Naive thymus-derived CD8-positive, alpha-beta T cell (primary cell): ENCODE data around the gene RMND1. TPM values are rescaled to one million over a fixed set of nuclear protein-coding genes. Genes with fewer than 3 reads are reported as not detected.

Experiments used
- ATAC-seq, 2 donors: fragments of 150-1000 bp; cut with Tn5 transposase in 1 of 2; sonication (Bioruptor Pico), chemical (Tn5 transposase) in 1 of 2; 1 replicate in 1 of 2; 2 replicates in 1 of 2; pipeline ENCODE4 v1.10.0; 2021; ENCODE audit warnings: mild to moderate bottlenecking in 2 of 2, moderate library complexity in 2 of 2
- POLR2A ChIA-PET: fragments of 350-600 bp; sonication (Branson Sonifier 250); formaldehyde crosslinking; loops from one replicate; lab custom pipeline; 2021; ENCODE audit warnings: antibody characterized with exemption; lab: Charles Lee
- DNase-seq, 10 donors: peaks; one replicate each; pipeline versions ENCODE4 v3.0.0 to v3.0.0-alpha.2; 2020 to 2022
- H3K27ac Mint-ChIP-seq, 10 donors: one replicate each; pipeline ENCODE4 v1.8.0; 2020 to 2022; ENCODE audit warnings: mild to moderate bottlenecking in 10 of 10, mixed read lengths in 10 of 10, moderate library complexity in 4 of 10, inconsistent platforms in 1 of 10
- H3K27me3 Mint-ChIP-seq, 5 donors: one replicate each; pipeline ENCODE4 v1.8.0; 2021 to 2022; ENCODE audit warnings: mixed read lengths in 5 of 5
- H3K36me3 Mint-ChIP-seq, 3 donors: one replicate each; pipeline ENCODE4 v1.8.0; 2020 to 2022; ENCODE audit warnings: mixed read lengths in 3 of 3, mild to moderate bottlenecking in 2 of 3, inconsistent platforms in 1 of 3
- H3K4me1 Mint-ChIP-seq, 4 donors: one replicate each; pipeline ENCODE4 v1.8.0; 2021 to 2022; ENCODE audit warnings: mixed read lengths in 4 of 4
- H3K4me3 Mint-ChIP-seq, 10 donors: one replicate each; pipeline ENCODE4 v1.8.0; 2020 to 2022; ENCODE audit warnings: mild to moderate bottlenecking in 10 of 10, mixed read lengths in 10 of 10, moderate library complexity in 6 of 10, inconsistent platforms in 1 of 10
- H3K9me3 Mint-ChIP-seq, 9 donors: one replicate each; pipeline ENCODE4 v1.8.0; 2020 to 2022; ENCODE audit warnings: mixed read lengths in 9 of 9, mild to moderate bottlenecking in 3 of 9, inconsistent platforms in 1 of 9, moderate library complexity in 1 of 9
- polyA plus RNA-seq, 3 donors: library from polyadenylated mRNA; unstranded; fragments of 300-500 nt; fragmentation: Illumina TruSeq; gene quantifications; one replicate each; pipeline ENCODE4 v1.2.3, GENCODE V29; 2021
- total RNA-seq, 8 experiments: library from RNA in 2 of 8; stranded (reverse) in 2 of 8; gene quantifications; one replicate each; pipeline ENCODE4 v1.2.3 and lab custom pipeline; 2021 to 2026

Gene RMND1
- total and polyA plus RNA-seq, 5 experiments from 2014 or later: 7.7 to 18.3 (median 13.9) TPM

GRCh38 chr6:151436300-151436699, 15.6 kb downstream of the RMND1 start:
- ATAC-seq: no peak
- Mint-ChIP-seq H3K4me3 (no peak overlapping the region), H3K27ac (no peak overlapping the region), H3K36me3 (peaks cover 0 to 41% (median 1%) of the 10 kb centered on the region in 3 donors), H3K9me3 (no peaks in the 10 kb centered on the region), H3K4me1 (peaks cover 8 to 30% (median 22%) of the 10 kb centered on the region in 4 donors), H3K27me3 (no peaks in the 10 kb centered on the region)
- POLR2A ChIA-PET: no interaction called here
- DNase-seq: no peak

GRCh38 chr6:151434369-151434768, 17.6 kb downstream of the RMND1 start:
- Mint-ChIP-seq H3K9me3 (no peaks in the 10 kb centered on the region), H3K27ac (no peak overlapping the region), H3K27me3 (no peaks in the 10 kb centered on the region), H3K36me3 (peaks cover 5 to 60% (median 7%) of the 10 kb centered on the region in 3 donors), H3K4me3 (no peak overlapping the region), H3K4me1 (peaks cover 10 to 15% (median 12%) of the 10 kb centered on the region in 4 donors)
- no peak for ATAC-seq
- POLR2A ChIA-PET: no interaction called here
- no peak for DNase-seq

- POLR2A ChIA-PET: no interaction called here
- no peaks in the 10 kb centered on the region for H3K27me3 Mint-ChIP-seq
- H3K4me1 Mint-ChIP-seq: peaks cover 3 to 6% (median 3%) of the 10 kb centered on the region in 4 donors
- no peak for ATAC-seq
- H3K4me3 Mint-ChIP-seq: no peak overlapping the region
- H3K27ac Mint-ChIP-seq: peak overlapping the region in 3 of 10 donors; percentile 36 to 76 (median 69)
- DNase-seq: no peak
- H3K36me3 Mint-ChIP-seq: peaks cover 7 to 69% (median 8%) of the 10 kb centered on the region in 3 donors
- no peaks in the 10 kb centered on the region for H3K9me3 Mint-ChIP-seq
Observed at GRCh38 chr6:151432651-151433050, 19.3 kb downstream of the RMND1 start.

GRCh38 chr6:151431337-151431736, 20.6 kb downstream of the RMND1 start:
- peaks cover 8 to 72% (median 11%) of the 10 kb centered on the region in 3 donors for H3K36me3 Mint-ChIP-seq
- no peak overlapping the region for H3K4me3 Mint-ChIP-seq
- ATAC-seq: no peak

GRCh38 chr6:151430886-151431285, 21.0 kb downstream of the RMND1 start:
- H3K4me3 Mint-ChIP-seq: no peak overlapping the region
- POLR2A ChIA-PET: no interaction called here

More at GRCh38 chr6:151431337-151431736, 20.6 kb downstream of the RMND1 start:
- no peak for DNase-seq
- Mint-ChIP-seq H3K4me1 (peaks cover 0 to 5% (median 0%) of the 10 kb centered on the region in 4 donors), H3K27me3 (no peaks in the 10 kb centered on the region), H3K27ac (peak overlapping the region in 3 of 10 donors; percentile 24 to 70 (median 30)), H3K9me3 (no peaks in the 10 kb centered on the region)
- POLR2A ChIA-PET: no interaction called here

GRCh38 chr6:151428093-151428735, 23.7 kb downstream of the RMND1 start:
- ATAC-seq: no peak

More at GRCh38 chr6:151430886-151431285, 21.0 kb downstream of the RMND1 start:
- Mint-ChIP-seq H3K4me1 (peaks cover 0 to 5% (median 0%) of the 10 kb centered on the region in 4 donors), H3K27me3 (no peaks in the 10 kb centered on the region), H3K36me3 (peaks cover 8 to 72% (median 11%) of the 10 kb centered on the region in 3 donors), H3K27ac (peak overlapping the region in 3 of 10 donors; percentile 24 to 70 (median 30)), H3K9me3 (no peaks in the 10 kb centered on the region)
- ATAC-seq: no peak
- DNase-seq: no peak

GRCh38 chr6:151425561-151425960, 26.4 kb downstream of the RMND1 start:
- Mint-ChIP-seq H3K27ac (peak overlapping the region in 2 of 10 donors; percentile 5 to 58), H3K9me3 (no peaks in the 10 kb centered on the region), H3K27me3 (no peaks in the 10 kb centered on the region), H3K4me3 (no peak overlapping the region), H3K4me1 (peaks cover 0 to 2% (median 0%) of the 10 kb centered on the region in 4 donors), H3K36me3 (peaks cover 4 to 76% (median 9%) of the 10 kb centered on the region in 3 donors)
- POLR2A ChIA-PET: interaction anchor here (0.7 kb wide), 1 partner anchor 1520 kb away, joined by 4 read pairs; no protein-coding TSS in a partner anchor
- DNase-seq (no peak), ATAC-seq (no peak)

More at GRCh38 chr6:151428093-151428735, 23.7 kb downstream of the RMND1 start:
- peaks cover 0 to 5% (median 1%) of the 10 kb centered on the region in 4 donors for H3K4me1 Mint-ChIP-seq
- no peak overlapping the region for H3K4me3 Mint-ChIP-seq
- no peak overlapping the region for H3K27ac Mint-ChIP-seq
- POLR2A ChIA-PET: no interaction called here
- H3K36me3 Mint-ChIP-seq: peaks cover 11 to 83% (median 12%) of the 10 kb centered on the region in 3 donors
- H3K9me3 Mint-ChIP-seq: no peaks in the 10 kb centered on the region
- no peak for DNase-seq
- H3K27me3 Mint-ChIP-seq: no peaks in the 10 kb centered on the region

GRCh38 chr6:151422981-151423380, 28.9 kb downstream of the RMND1 start:
- H3K36me3 Mint-ChIP-seq: peaks cover 4 to 55% (median 7%) of the 10 kb centered on the region in 3 donors
- POLR2A ChIA-PET: no interaction called here
- no peaks in the 10 kb centered on the region for H3K9me3 Mint-ChIP-seq
- DNase-seq (no peak), ATAC-seq (no peak)
- H3K4me3 Mint-ChIP-seq: no peak overlapping the region
- H3K27ac Mint-ChIP-seq: peak overlapping the region in 1 of 10 donors; percentile 3
- no peaks in the 10 kb centered on the region for H3K27me3 Mint-ChIP-seq
- peaks cover 0 to 2% (median 0%) of the 10 kb centered on the region in 4 donors for H3K4me1 Mint-ChIP-seq

- ATAC-seq (no peak), DNase-seq (no peak)
- POLR2A ChIA-PET: interaction anchor here (1.6 kb wide), 1 partner anchor 27 kb away, joined by 4 read pairs; no protein-coding TSS in a partner anchor
- Mint-ChIP-seq H3K9me3 (peaks cover 0 to 13% (median 7%) of the 10 kb centered on the region in 9 donors), H3K27me3 (no peaks in the 10 kb centered on the region), H3K4me3 (no peak overlapping the region), H3K27ac (no peak overlapping the region), H3K36me3 (peaks cover 16 to 47% (median 38%) of the 10 kb centered on the region in 3 donors), H3K4me1 (peaks cover 11 to 29% (median 21%) of the 10 kb centered on the region in 4 donors)
Observed at GRCh38 chr6:151417477-151417876, 34.4 kb downstream of the RMND1 start.

GRCh38 chr6:151414641-151415260, 37.2 kb downstream of the RMND1 start:
- Mint-ChIP-seq H3K27ac (peak overlapping the region in 5 of 10 donors; percentile 33 to 84 (median 59)), H3K9me3 (peaks cover 0 to 13% (median 7%) of the 10 kb centered on the region in 9 donors), H3K27me3 (no peaks in the 10 kb centered on the region), H3K4me1 (peaks cover 12 to 32% (median 22%) of the 10 kb centered on the region in 4 donors), H3K4me3 (peak overlapping the region in 1 of 10 donors; percentile 15), H3K36me3 (peaks cover 16 to 50% (median 39%) of the 10 kb centered on the region in 3 donors)
- ATAC-seq (no peak), DNase-seq (no peak)
- POLR2A ChIA-PET: no interaction called here

GRCh38 chr6:151413372-151414145, 38.4 kb downstream of the RMND1 start:
- ATAC-seq (peak; percentile 98 to 100), DNase-seq (peak; percentile 8 to 80 (median 66))
- Mint-ChIP-seq H3K27ac (peak overlapping the region; percentile 53 to 95 (median 82)), H3K4me3 (peak overlapping the region in 8 of 10 donors; percentile 5 to 81 (median 60)), H3K4me1 (peaks cover 20 to 34% (median 23%) of the 10 kb centered on the region in 4 donors), H3K36me3 (peaks cover 16 to 54% (median 39%) of the 10 kb centered on the region in 3 donors), H3K9me3 (peaks cover 0 to 13% (median 7%) of the 10 kb centered on the region in 9 donors), H3K27me3 (no peaks in the 10 kb centered on the region)
- POLR2A ChIA-PET: interaction anchor here (0.6 to 1.7 kb wide), 3 partner anchors 18 to 23 kb away, joined by 3 to 22 read pairs (median 3); partner anchors contain the start of gene ZBTB2

- Mint-ChIP-seq H3K27me3 (no peaks in the 10 kb centered on the region), H3K4me3 (no peak overlapping the region), H3K9me3 (peaks cover 0 to 13% (median 7%) of the 10 kb centered on the region in 9 donors), H3K27ac (peak overlapping the region in 8 of 10 donors; percentile 42 to 89 (median 64)), H3K4me1 (peaks cover 21 to 35% (median 24%) of the 10 kb centered on the region in 4 donors), H3K36me3 (peaks cover 16 to 54% (median 37%) of the 10 kb centered on the region in 3 donors)
- POLR2A ChIA-PET: interaction anchor here (1.7 kb wide), 1 partner anchor 22 kb away, joined by 22 read pairs; the partner anchor contains the start of gene ZBTB2
- DNase-seq (no peak), ATAC-seq (no peak)
Observed at GRCh38 chr6:151412909-151413308, 39.0 kb downstream of the RMND1 start.
